Measurements from ENCODE around the gene RNU7-1. TPM values are rescaled to one million over a fixed set of nuclear protein-coding genes. Genes with fewer than 3 reads are reported as not detected.
A peak's percentile ranks its signal among the peaks of the same experiment; 100 is the strongest.

Gene RNU7-1
- total and polyA plus RNA-seq, 9 of the 15 experiments (the other 6 are each of a cell fraction or from before 2014, with no cell fraction given): not detected

DNA sequence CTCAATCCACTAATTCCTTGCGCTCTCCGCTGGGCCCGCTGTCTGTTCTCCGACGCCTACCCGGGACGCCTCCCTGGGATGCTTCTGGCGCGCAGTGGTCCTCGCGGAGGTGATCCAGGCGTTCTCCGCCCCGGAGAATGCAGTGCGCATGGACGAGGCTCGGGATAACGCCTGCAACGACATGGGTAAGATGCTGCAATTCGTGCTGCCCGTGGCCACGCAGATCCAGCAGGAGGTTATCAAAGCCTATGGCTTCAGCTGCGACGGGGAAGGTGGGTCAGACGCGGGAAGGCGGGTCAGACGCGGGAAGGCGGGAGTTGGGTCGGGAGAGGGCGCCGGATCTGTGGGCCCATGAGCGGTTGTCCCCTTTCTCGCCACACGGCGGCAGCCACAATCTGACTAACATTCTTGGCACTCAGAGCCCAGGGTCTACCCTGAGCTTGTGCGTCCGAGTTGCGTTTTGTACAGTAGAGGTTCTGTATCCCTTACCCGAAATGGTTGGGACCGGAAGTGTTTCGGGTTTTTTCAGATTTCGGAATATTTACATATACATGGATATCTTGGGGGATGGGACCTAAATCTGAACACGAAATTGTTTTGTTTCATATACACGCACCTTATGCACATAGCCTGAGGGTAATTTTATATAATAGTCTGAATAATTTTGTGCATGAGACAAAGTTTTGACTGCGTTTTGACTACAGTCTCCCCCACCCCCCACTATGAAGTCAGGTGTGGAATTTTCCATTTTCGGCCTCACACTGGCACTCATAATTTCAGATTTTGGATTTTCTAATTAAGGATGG, 968 bp downstream of the RNU7-1 start (continued):
- TF ChIP-seq, protein P1, sequence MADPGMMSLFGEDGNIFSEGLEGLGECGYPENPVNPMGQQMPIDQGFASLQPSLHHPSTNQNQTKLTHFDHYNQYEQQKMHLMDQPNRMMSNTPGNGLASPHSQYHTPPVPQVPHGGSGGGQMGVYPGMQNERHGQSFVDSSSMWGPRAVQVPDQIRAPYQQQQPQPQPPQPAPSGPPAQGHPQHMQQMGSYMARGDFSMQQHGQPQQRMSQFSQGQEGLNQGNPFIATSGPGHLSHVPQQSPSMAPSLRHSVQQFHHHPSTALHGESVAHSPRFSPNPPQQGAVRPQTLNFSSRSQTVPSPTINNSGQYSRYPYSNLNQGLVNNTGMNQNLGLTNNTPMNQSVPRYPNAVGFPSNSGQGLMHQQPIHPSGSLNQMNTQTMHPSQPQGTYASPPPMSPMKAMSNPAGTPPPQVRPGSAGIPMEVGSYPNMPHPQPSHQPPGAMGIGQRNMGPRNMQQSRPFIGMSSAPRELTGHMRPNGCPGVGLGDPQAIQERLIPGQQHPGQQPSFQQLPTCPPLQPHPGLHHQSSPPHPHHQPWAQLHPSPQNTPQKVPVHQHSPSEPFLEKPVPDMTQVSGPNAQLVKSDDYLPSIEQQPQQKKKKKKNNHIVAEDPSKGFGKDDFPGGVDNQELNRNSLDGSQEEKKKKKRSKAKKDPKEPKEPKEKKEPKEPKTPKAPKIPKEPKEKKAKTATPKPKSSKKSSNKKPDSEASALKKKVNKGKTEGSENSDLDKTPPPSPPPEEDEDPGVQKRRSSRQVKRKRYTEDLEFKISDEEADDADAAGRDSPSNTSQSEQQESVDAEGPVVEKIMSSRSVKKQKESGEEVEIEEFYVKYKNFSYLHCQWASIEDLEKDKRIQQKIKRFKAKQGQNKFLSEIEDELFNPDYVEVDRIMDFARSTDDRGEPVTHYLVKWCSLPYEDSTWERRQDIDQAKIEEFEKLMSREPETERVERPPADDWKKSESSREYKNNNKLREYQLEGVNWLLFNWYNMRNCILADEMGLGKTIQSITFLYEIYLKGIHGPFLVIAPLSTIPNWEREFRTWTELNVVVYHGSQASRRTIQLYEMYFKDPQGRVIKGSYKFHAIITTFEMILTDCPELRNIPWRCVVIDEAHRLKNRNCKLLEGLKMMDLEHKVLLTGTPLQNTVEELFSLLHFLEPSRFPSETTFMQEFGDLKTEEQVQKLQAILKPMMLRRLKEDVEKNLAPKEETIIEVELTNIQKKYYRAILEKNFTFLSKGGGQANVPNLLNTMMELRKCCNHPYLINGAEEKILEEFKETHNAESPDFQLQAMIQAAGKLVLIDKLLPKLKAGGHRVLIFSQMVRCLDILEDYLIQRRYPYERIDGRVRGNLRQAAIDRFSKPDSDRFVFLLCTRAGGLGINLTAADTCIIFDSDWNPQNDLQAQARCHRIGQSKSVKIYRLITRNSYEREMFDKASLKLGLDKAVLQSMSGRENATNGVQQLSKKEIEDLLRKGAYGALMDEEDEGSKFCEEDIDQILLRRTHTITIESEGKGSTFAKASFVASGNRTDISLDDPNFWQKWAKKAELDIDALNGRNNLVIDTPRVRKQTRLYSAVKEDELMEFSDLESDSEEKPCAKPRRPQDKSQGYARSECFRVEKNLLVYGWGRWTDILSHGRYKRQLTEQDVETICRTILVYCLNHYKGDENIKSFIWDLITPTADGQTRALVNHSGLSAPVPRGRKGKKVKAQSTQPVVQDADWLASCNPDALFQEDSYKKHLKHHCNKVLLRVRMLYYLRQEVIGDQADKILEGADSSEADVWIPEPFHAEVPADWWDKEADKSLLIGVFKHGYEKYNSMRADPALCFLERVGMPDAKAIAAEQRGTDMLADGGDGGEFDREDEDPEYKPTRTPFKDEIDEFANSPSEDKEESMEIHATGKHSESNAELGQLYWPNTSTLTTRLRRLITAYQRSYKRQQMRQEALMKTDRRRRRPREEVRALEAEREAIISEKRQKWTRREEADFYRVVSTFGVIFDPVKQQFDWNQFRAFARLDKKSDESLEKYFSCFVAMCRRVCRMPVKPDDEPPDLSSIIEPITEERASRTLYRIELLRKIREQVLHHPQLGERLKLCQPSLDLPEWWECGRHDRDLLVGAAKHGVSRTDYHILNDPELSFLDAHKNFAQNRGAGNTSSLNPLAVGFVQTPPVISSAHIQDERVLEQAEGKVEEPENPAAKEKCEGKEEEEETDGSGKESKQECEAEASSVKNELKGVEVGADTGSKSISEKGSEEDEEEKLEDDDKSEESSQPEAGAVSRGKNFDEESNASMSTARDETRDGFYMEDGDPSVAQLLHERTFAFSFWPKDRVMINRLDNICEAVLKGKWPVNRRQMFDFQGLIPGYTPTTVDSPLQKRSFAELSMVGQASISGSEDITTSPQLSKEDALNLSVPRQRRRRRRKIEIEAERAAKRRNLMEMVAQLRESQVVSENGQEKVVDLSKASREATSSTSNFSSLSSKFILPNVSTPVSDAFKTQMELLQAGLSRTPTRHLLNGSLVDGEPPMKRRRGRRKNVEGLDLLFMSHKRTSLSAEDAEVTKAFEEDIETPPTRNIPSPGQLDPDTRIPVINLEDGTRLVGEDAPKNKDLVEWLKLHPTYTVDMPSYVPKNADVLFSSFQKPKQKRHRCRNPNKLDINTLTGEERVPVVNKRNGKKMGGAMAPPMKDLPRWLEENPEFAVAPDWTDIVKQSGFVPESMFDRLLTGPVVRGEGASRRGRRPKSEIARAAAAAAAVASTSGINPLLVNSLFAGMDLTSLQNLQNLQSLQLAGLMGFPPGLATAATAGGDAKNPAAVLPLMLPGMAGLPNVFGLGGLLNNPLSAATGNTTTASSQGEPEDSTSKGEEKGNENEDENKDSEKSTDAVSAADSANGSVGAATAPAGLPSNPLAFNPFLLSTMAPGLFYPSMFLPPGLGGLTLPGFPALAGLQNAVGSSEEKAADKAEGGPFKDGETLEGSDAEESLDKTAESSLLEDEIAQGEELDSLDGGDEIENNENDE (IDR thresholded peaks at IDR 0.05; ENCODE audit: low read depth, low read length): no peak
- TF ChIP-seq NFIX (CRISPR knock-in tag; IDR thresholded peaks at IDR 0.05; ENCODE audit: low read depth): no peak
- no peak for TF ChIP-seq NFRKB (IDR thresholded peaks at IDR 0.05; ENCODE audit: low read depth)
- no peak for TF ChIP-seq RBM15 (IDR thresholded peaks at IDR 0.05; ENCODE audit: insufficient read depth, low read length)
- no peak for TF ChIP-seq CBX5 (IDR thresholded peaks at IDR 0.05; ENCODE audit: borderline replicate concordance, low read depth)
- TF ChIP-seq SMARCC2 (IDR thresholded peaks at IDR 0.05; ENCODE audit: low read depth): no peak
- TF ChIP-seq ZBTB8A (IDR thresholded peaks at IDR 0.05; ENCODE audit: partially characterized antibody): no peak
- no peak for TF ChIP-seq NR3C1 (CRISPR knock-in tag; IDR thresholded peaks at IDR 0.05)
- TF ChIP-seq, protein P2, sequence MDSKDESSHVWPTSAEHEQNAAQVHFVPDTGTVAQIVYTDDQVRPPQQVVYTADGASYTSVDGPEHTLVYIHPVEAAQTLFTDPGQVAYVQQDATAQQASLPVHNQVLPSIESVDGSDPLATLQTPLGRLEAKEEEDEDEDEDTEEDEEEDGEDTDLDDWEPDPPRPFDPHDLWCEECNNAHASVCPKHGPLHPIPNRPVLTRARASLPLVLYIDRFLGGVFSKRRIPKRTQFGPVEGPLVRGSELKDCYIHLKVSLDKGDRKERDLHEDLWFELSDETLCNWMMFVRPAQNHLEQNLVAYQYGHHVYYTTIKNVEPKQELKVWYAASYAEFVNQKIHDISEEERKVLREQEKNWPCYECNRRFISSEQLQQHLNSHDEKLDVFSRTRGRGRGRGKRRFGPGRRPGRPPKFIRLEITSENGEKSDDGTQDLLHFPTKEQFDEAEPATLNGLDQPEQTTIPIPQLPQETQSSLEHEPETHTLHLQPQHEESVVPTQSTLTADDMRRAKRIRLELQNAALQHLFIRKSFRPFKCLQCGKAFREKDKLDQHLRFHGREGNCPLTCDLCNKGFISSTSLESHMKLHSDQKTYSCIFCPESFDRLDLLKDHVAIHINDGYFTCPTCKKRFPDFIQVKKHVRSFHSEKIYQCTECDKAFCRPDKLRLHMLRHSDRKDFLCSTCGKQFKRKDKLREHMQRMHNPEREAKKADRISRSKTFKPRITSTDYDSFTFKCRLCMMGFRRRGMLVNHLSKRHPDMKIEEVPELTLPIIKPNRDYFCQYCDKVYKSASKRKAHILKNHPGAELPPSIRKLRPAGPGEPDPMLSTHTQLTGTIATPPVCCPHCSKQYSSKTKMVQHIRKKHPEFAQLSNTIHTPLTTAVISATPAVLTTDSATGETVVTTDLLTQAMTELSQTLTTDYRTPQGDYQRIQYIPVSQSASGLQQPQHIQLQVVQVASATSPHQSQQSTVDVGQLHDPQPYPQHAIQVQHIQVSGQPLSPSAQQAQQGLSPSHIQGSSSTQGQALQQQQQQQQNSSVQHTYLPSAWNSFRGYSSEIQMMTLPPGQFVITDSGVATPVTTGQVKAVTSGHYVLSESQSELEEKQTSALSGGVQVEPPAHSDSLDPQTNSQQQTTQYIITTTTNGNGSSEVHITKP (IDR thresholded peaks at IDR 0.05; ENCODE audit: partially characterized antibody): peak; percentile 59
- TF ChIP-seq LCOR (CRISPR knock-in tag; IDR thresholded peaks at IDR 0.05): peak; percentile 84
- TF ChIP-seq SMARCB1 (IDR thresholded peaks at IDR 0.05; ENCODE audit: insufficient read length, low read depth): no peak
- peak in 1 of 2 experiments; percentile 71; a peak in 1 of 4 replicates for TF ChIP-seq MAZ (CRISPR knock-in tag; conservative IDR thresholded peaks at IDR 0.05 in 1 of 2, IDR thresholded peaks at IDR 0.05 in 1 of 2)
- TF ChIP-seq ZKSCAN1 (IDR thresholded peaks at IDR 0.05; ENCODE audit: low read depth, low read length): no peak

Data from K562 (cell line).